HepG2 (cell line): Measurements from ENCODE around the gene FGFBP1. TPM values are rescaled to one million over a fixed set of nuclear protein-coding genes. Genes with fewer than 3 reads are reported as not detected.

Experiments used
- ATAC-seq: fragments of 200-7000 bp; cut with Tn5 transposase; 3 replicates; pipeline ENCODE4 v1.9.1; 2020; ENCODE audit warnings: mild to moderate bottlenecking, moderate library complexity
- BruUV-seq: library from RNA; stranded (reverse); fragments of 400-500 nt; replicated peaks from 2 replicates; lab custom pipeline; 2021; lab: Mats Ljungman, UMichigan
- CTCF ChIA-PET: fragments of 300-600 bp; formaldehyde crosslinking; extraction: SDS; loops from one replicate; lab custom pipeline; 2021; ENCODE audit warnings: low total read pairs, inconsistent platforms, low intra/inter-chr PET ratio; lab: Yijun Ruan, JAX
- POLR2A ChIA-PET: fragments of 350-600 bp; sonication (Branson Sonifier 250); formaldehyde crosslinking; loops from one replicate; lab custom pipeline; 2020; ENCODE audit warnings: antibody characterized with exemption, inconsistent platforms; lab: Yijun Ruan, JAX
- DNase-seq: peaks from one replicate; pipeline ENCODE4 v3.0.0-alpha.2; 2015; ENCODE audit warnings: low spot score
- FAIRE-seq: peaks from 3 replicates; lab custom pipeline; 2011; peaks lifted over from hg19 to GRCh38; lab: Jason Lieb, UNC
- H2AFZ ChIP-seq: one replicate; pipeline ENCODE4 v1.6.1; 2011; ENCODE audit warnings: low read length, inconsistent platforms
- H3K27ac ChIP-seq: fragments of 300-600 bp; 3 replicates; pipeline ENCODE4 v1.8.0; 2011; ENCODE audit warnings: mixed run types, mild to moderate bottlenecking, mixed read lengths, low read length, inconsistent platforms; ENCODE audit not compliant: insufficient read depth; ENCODE audit errors: extremely low read length
- H3K27me3 ChIP-seq, 2 experiments: fragments of 200-600 bp in 1 of 2; 2 replicates in 1 of 2; 3 replicates in 1 of 2; pipeline versions ENCODE4 v1.6.0 to v1.8.0; 2011; ENCODE audit warnings: low read length in 2 of 2, mild to moderate bottlenecking in 2 of 2, moderate library complexity in 2 of 2, inconsistent platforms in 1 of 2; ENCODE audit not compliant: insufficient read depth in 2 of 2, control insufficient read depth in 1 of 2
- H3K36me3 ChIP-seq, 2 experiments: fragments of 200-600 bp in 1 of 2; replicated peaks in 1 of 2; 2 replicates in 1 of 2; 3 replicates in 1 of 2; pipeline versions ENCODE4 v1.5.1 to v1.8.0; 2011; ENCODE audit warnings: low read length in 2 of 2, inconsistent platforms in 1 of 2; ENCODE audit not compliant: insufficient read depth in 2 of 2, control insufficient read depth in 1 of 2
- H3K4me1 ChIP-seq: 2 replicates; pipeline ENCODE4 v1.5.1; 2012; ENCODE audit warnings: low read length, inconsistent platforms; ENCODE audit not compliant: insufficient read depth
- H3K4me2 ChIP-seq: 2 replicates; pipeline ENCODE4 v1.6.0; 2011; ENCODE audit warnings: low read depth, low read length, inconsistent platforms
- H3K4me3 ChIP-seq, 3 experiments: fragments of 200-600 bp in 1 of 3; sonication (generic), shearing (Covaris generic) in 1 of 3; replicated peaks in 1 of 3; 2 replicates each; pipeline ENCODE4 v1.5.1; 2011 to 2016; ENCODE audit warnings: low read length in 3 of 3, inconsistent platforms in 2 of 3, low read depth in 2 of 3, mild to moderate bottlenecking in 2 of 3, control low read depth in 1 of 3, mixed read lengths in 1 of 3; ENCODE audit not compliant: insufficient read depth in 1 of 3
- H3K79me2 ChIP-seq: one replicate; pipeline ENCODE4 v1.6.1; 2011; ENCODE audit warnings: low read length, inconsistent platforms; ENCODE audit not compliant: insufficient read depth
- H3K9ac ChIP-seq: 2 replicates; pipeline ENCODE4 v1.6.0; 2011; ENCODE audit warnings: mild to moderate bottlenecking, low read depth, low read length, inconsistent platforms; ENCODE audit not compliant: insufficient read depth
- H3K9me3 ChIP-seq: 2 replicates; pipeline ENCODE4 v1.5.1; 2012; ENCODE audit warnings: mild to moderate bottlenecking, low read length
- H4K20me1 ChIP-seq: 2 replicates; pipeline ENCODE4 v1.6.0; 2011; ENCODE audit warnings: inconsistent platforms, mild to moderate bottlenecking, low read length, moderate library complexity; ENCODE audit not compliant: insufficient read depth
- AGO1 ChIP-seq: fragments of 200-400 bp; formaldehyde crosslinking; IDR thresholded peaks from 2 replicates; pipeline ENCODE4 v1.6.1; 2017; ENCODE audit warnings: mild to moderate bottlenecking, low read depth, low read length, moderate library complexity; ENCODE audit not compliant: poor library complexity, severe bottlenecking
- ETV6 ChIP-seq: sonication (generic); formaldehyde crosslinking; conservative IDR thresholded peaks from 2 replicates; pipeline ENCODE4 v1.4.0; 2020; ENCODE audit warnings: missing genetic modification reagents
- IKZF4 ChIP-seq: sonication (generic); formaldehyde crosslinking; IDR thresholded peaks from 2 replicates; pipeline ENCODE4 v1.5.1; 2020; ENCODE audit warnings: borderline replicate concordance, mild to moderate bottlenecking, low read depth, missing genetic modification reagents; ENCODE audit errors: not compliant biosample characterization
- POLR2AphosphoS5 ChIP-seq: IDR thresholded peaks from 2 replicates; pipeline ENCODE4 v1.6.1; 2012; ENCODE audit warnings: low read depth, low read length
- PRMT3 ChIP-seq: sonication (generic); formaldehyde crosslinking; IDR thresholded peaks from 2 replicates; pipeline ENCODE4 v1.8.1; 2022; ENCODE audit warnings: low read depth, mild to moderate bottlenecking, moderate library complexity, missing genetic modification reagents, borderline replicate concordance
- ZNF3 ChIP-seq: IDR thresholded peaks from 2 replicates; pipeline ENCODE4 v1.7.0; 2017; ENCODE audit warnings: inconsistent platforms
- ZNF451 ChIP-seq: sonication (generic); formaldehyde crosslinking; IDR thresholded peaks from 2 replicates; pipeline ENCODE4 v1.5.0; 2020; ENCODE audit warnings: mild to moderate bottlenecking, missing genetic modification reagents
- WGBS: methylation state at CpG from one replicate; pipeline ENCODE4 v1.1.6; 2017; ENCODE audit warnings: low lambda C conversion rate; 5-methylcytosine and 5-hydroxymethylcytosine counted together
- in situ Hi-C: cut with HindIII; loops from 2 replicates; pipeline ENCODE4 v1.10.0; 2017; ENCODE audit warnings: low pct_unique_long_range_greater_than_20kb; ENCODE audit not compliant: extremely low pct_ligation_motif_present
- intact Hi-C: fragments of 100-400 bp; cut with micrococcal nuclease; formaldehyde crosslinking; loops from one replicate; pipeline ENCODE4 v1.10.0; 2022; ENCODE audit not compliant: unreplicated experiment
- polyA plus RNA-seq, 8 experiments: library from polyadenylated mRNA; depleted of rRNA in 3 of 8; stranded (reverse) in 7 of 8; unstranded in 1 of 8; fragments of >200 nt; fragmentation: Illumina TruSeq in 4 of 8; extraction: Trizol in 4 of 8; gene quantifications; 2 replicates each; pipeline versions ENCODE4 v1.2.1 to v1.2.3, GENCODE V29; 2011 to 2016; ENCODE audit warnings: low read depth in 4 of 8, missing spikeins in 1 of 8, mixed read lengths in 1 of 8; ENCODE audit not compliant: insufficient read depth in 1 of 8
- total RNA-seq, 5 experiments: library from RNA; depleted of rRNA; stranded (reverse); fragments of >200 nt; fragmentation: Illumina TruSeq; extraction: Trizol; gene quantifications; 2 replicates each; pipeline ENCODE4 v1.2.3, GENCODE V29; 2016; ENCODE audit warnings: low read depth in 1 of 5
- TF ChIP-seq, protein P1 (sequence below): sonication (generic); formaldehyde crosslinking; IDR thresholded peaks from 2 replicates; pipeline ENCODE4 v1.8.1; 2023; ENCODE audit warnings: mild to moderate bottlenecking, inconsistent platforms, moderate library complexity, missing genetic modification reagents, borderline replicate concordance
- TF ChIP-seq, protein P2 (sequence below): sonication (generic); formaldehyde crosslinking; IDR thresholded peaks from 2 replicates; pipeline ENCODE4 v1.4.0; 2020; ENCODE audit warnings: missing genetic modification reagents, borderline replicate concordance
- TF ChIP-seq, protein P3 (sequence below): IDR thresholded peaks from 2 replicates; pipeline ENCODE4 v1.6.1; 2016; ENCODE audit warnings: mild to moderate bottlenecking, missing biosample characterization, missing genetic modification reagents

Gene FGFBP1
- total and polyA plus RNA-seq, 2 of the 13 experiments (the other 11 are each of a cell fraction or from before 2014, with no cell fraction given), result not detected

DNA sequence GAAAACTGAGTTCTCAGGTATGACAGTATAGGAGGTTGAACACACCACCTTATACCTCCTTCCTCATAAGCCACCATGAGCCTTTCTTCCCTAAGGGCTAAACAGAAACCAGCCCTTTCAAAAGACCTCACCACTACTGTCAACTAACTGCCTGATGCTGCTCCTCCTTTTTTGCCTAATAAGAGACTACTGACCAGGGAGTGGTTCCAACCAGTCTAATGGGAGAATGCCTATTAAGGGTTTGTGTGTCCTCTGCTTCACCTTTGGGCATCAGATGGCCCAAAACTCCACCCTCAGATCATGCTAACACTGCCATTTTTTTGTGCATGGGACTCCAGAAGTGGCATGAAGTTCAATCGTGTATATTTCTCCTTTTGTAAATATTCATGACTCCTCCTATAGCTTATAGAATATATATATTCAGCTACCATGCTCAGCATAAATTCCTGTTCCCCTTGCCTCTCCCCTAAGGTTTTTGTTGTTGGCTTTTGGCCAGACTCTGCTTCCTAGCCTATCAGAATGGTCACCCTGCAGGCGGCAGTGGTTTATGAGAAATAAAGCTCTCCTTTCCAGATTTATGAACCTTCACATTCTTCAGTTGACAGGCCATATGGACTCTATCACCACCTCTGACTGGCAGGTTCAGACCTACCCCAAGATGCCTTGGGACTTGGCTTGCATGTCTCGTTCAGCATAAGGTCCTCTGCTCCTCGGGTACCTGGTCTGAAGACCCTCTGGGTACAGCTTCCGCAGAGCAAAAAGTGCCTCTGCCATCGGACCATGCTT is 28.2 kb downstream of the FGFBP1 start (continued):
- TF ChIP-seq, protein P1, sequence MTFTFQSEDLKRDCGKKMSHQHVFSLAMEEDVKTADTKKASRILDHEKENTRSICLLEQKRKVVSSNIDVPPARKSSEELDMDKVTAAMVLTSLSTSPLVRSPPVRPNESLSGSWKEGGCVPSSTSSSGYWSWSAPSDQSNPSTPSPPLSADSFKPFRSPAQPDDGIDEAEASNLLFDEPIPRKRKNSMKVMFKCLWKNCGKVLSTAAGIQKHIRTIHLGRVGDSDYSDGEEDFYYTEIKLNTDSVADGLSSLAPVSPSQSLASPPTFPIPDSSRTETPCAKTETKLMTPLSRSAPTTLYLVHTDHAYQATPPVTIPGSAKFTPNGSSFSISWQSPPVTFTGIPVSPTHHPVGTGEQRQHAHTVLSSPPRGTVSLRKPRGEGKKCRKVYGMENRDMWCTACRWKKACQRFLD, result no peak

DNA sequence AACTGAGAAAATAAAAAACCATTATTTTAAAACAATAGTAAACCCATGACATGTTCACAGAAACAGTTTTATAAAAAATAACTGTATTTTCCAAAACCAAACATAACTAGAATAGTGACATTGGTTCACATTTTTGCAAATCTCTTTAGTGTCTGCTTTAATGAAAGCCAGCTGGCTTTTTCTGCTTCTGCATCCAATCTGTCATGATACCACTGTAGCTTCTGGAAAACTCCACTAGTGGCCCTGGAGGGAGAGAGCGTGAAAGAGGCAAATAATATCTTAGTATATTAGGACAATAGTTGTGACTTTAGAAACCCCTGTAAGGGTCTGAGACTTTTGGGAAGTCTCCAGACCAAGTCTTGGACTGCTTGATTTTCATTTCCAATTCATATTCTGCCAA is 31.1 kb downstream of the FGFBP1 start:
- BruUV-seq, result no TSS peak
- H3K9me3 ChIP-seq, result no peaks in the 10 kb centered on the region
- H3K4me3 ChIP-seq, result no peak overlapping the region
- TF ChIP-seq PRMT3 (CRISPR knock-in tag) (no peak), ZNF3 (no peak), AGO1 (no peak), IKZF4 (CRISPR knock-in tag) (no peak), ZNF451 (no peak), POLR2AphosphoS5 (no peak), ETV6 (CRISPR knock-in tag) (no peak)
- TF ChIP-seq, protein P2, sequence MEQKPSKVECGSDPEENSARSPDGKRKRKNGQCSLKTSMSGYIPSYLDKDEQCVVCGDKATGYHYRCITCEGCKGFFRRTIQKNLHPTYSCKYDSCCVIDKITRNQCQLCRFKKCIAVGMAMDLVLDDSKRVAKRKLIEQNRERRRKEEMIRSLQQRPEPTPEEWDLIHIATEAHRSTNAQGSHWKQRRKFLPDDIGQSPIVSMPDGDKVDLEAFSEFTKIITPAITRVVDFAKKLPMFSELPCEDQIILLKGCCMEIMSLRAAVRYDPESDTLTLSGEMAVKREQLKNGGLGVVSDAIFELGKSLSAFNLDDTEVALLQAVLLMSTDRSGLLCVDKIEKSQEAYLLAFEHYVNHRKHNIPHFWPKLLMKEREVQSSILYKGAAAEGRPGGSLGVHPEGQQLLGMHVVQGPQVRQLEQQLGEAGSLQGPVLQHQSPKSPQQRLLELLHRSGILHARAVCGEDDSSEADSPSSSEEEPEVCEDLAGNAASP, result no peak
- TF ChIP-seq, protein P3, sequence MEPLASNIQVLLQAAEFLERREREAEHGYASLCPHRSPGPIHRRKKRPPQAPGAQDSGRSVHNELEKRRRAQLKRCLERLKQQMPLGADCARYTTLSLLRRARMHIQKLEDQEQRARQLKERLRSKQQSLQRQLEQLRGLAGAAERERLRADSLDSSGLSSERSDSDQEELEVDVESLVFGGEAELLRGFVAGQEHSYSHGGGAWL, result no peak
- in situ Hi-C loops, result no loop called here
- no peak overlapping the region for H2AFZ ChIP-seq
- no peaks in the 10 kb centered on the region for H3K36me3 ChIP-seq
- H3K4me2 ChIP-seq, result no peak overlapping the region
- H3K79me2 ChIP-seq, result no peaks in the 10 kb centered on the region
- FAIRE-seq (no peak), DNase-seq (no peak), ATAC-seq (no peak)
- CTCF ChIA-PET, result no interaction called here
- H3K4me1 ChIP-seq, result no peaks in the 10 kb centered on the region
- intact Hi-C loops, result no loop called here
- 50% methylated on average over 1 of the region's 1 CpG for WGBS
- POLR2A ChIA-PET, result no interaction called here
- H3K27ac ChIP-seq, result no peak overlapping the region
- H3K9ac ChIP-seq, result no peak overlapping the region
- H4K20me1 ChIP-seq, result no peaks in the 10 kb centered on the region
- 0 out of 5 replicates have a peak, but pooled peaks cover 0 to 1% of the 10 kb centered on the region in 2 experiments for H3K27me3 ChIP-seq
